ENCODE measurements around the gene TYW1B. TPM values are rescaled to one million over a fixed set of nuclear protein-coding genes. Genes with fewer than 3 reads are reported as not detected.
A peak's percentile ranks its signal among the peaks of the same experiment; 100 is the strongest.
"Not testable (repeated sequence)": the region's sequence is repeated elsewhere in the genome, so short reads cannot be mapped to it uniquely, and the experiment has no call there.

TYW1B gene
- total and polyA plus RNA-seq, 4 experiments from 2014 or later = 0.30 to 8.4 (median 5.0) TPM

GRCh38 chr7:72697066-72697465, 130.9 kb downstream of the TYW1B start:
- peaks cover 19 to 26% of the 10 kb centered on the region in 2 donors for H3K36me3 Mint-ChIP-seq
- H3K9me3 ChIP-seq (ENCODE audit: control insufficient read depth in 1 of 2, low read length in 2 of 2); H3K27me3 ChIP-seq (ENCODE audit: insufficient read depth, low read length); POLR2A ChIA-PET (ENCODE audit: partially characterized antibody); H3K9me3 Mint-ChIP-seq; H3K27ac Mint-ChIP-seq; H3K4me3 ChIP-seq (ENCODE audit: low read length in 2 of 2); H3K4me1 ChIP-seq (ENCODE audit: insufficient read depth, low read length); DNase-seq; intact Hi-C loops (cut with micrococcal nuclease); H3K4me1 Mint-ChIP-seq; CTCF ChIA-PET (ENCODE audit: partially characterized antibody); H3K36me3 ChIP-seq (ENCODE audit: insufficient read depth, low read length); H3K4me3 Mint-ChIP-seq; H3K27me3 Mint-ChIP-seq; H3K27ac ChIP-seq (ENCODE audit: low read depth, low read length): not testable (repeated sequence)

GRCh38 chr7:72696643-72697042, 131.4 kb downstream of the TYW1B start:
- H3K36me3 Mint-ChIP-seq = peaks cover 19 to 30% of the 10 kb centered on the region in 2 donors
- H3K36me3 ChIP-seq (ENCODE audit: insufficient read depth, low read length); H3K9me3 ChIP-seq (ENCODE audit: control insufficient read depth in 1 of 2, low read length in 2 of 2); H3K27ac ChIP-seq (ENCODE audit: low read depth, low read length); CTCF ChIA-PET (ENCODE audit: partially characterized antibody); intact Hi-C loops (cut with micrococcal nuclease); H3K4me3 ChIP-seq (ENCODE audit: low read length in 2 of 2); H3K9me3 Mint-ChIP-seq; H3K27me3 ChIP-seq (ENCODE audit: insufficient read depth, low read length); POLR2A ChIA-PET (ENCODE audit: partially characterized antibody); H3K4me1 Mint-ChIP-seq; H3K27ac Mint-ChIP-seq; H3K27me3 Mint-ChIP-seq; DNase-seq; H3K4me3 Mint-ChIP-seq; H3K4me1 ChIP-seq (ENCODE audit: insufficient read depth, low read length): not testable (repeated sequence)

GRCh38 chr7:72695482-72695881, 132.5 kb downstream of the TYW1B start:
- H3K4me1 Mint-ChIP-seq; DNase-seq; POLR2A ChIA-PET (ENCODE audit: partially characterized antibody); H3K27me3 Mint-ChIP-seq; H3K36me3 ChIP-seq (ENCODE audit: insufficient read depth, low read length); H3K4me3 ChIP-seq (ENCODE audit: low read length in 2 of 2); H3K27me3 ChIP-seq (ENCODE audit: insufficient read depth, low read length); H3K4me1 ChIP-seq (ENCODE audit: insufficient read depth, low read length); H3K27ac ChIP-seq (ENCODE audit: low read depth, low read length); H3K4me3 Mint-ChIP-seq; intact Hi-C loops (cut with micrococcal nuclease); H3K9me3 ChIP-seq (ENCODE audit: control insufficient read depth in 1 of 2, low read length in 2 of 2); H3K9me3 Mint-ChIP-seq; CTCF ChIA-PET (ENCODE audit: partially characterized antibody): not testable (repeated sequence)
- H3K36me3 Mint-ChIP-seq = peaks cover 18 to 34% of the 10 kb centered on the region in 2 donors
- H3K27ac Mint-ChIP-seq = peak overlapping the region in 2 of 7 donors; percentile 13 to 58

GRCh38 chr7:72691442-72691841, 136.6 kb downstream of the TYW1B start:
- H3K4me1 Mint-ChIP-seq; POLR2A ChIA-PET (ENCODE audit: partially characterized antibody); H3K4me3 Mint-ChIP-seq; intact Hi-C loops (cut with micrococcal nuclease); H3K9me3 ChIP-seq (ENCODE audit: control insufficient read depth in 1 of 2, low read length in 2 of 2); H3K4me1 ChIP-seq (ENCODE audit: insufficient read depth, low read length); H3K27ac ChIP-seq (ENCODE audit: low read depth, low read length); H3K27me3 Mint-ChIP-seq; H3K27ac Mint-ChIP-seq; DNase-seq; CTCF ChIA-PET (ENCODE audit: partially characterized antibody); H3K4me3 ChIP-seq (ENCODE audit: low read length in 2 of 2); H3K36me3 ChIP-seq (ENCODE audit: insufficient read depth, low read length); H3K27me3 ChIP-seq (ENCODE audit: insufficient read depth, low read length); H3K9me3 Mint-ChIP-seq: not testable (repeated sequence)
- H3K36me3 Mint-ChIP-seq = peaks cover 21 to 50% of the 10 kb centered on the region in 2 donors

GRCh38 chr7:72690177-72690576, 137.8 kb downstream of the TYW1B start:
- POLR2A ChIA-PET (ENCODE audit: partially characterized antibody) = not testable (repeated sequence)

GRCh38 chr7:72689344-72689743, 138.7 kb downstream of the TYW1B start:
- intact Hi-C loops (cut with micrococcal nuclease); H3K27ac Mint-ChIP-seq; H3K9me3 ChIP-seq (ENCODE audit: control insufficient read depth in 1 of 2, low read length in 2 of 2); CTCF ChIA-PET (ENCODE audit: partially characterized antibody); H3K27me3 ChIP-seq (ENCODE audit: insufficient read depth, low read length); H3K4me1 ChIP-seq (ENCODE audit: insufficient read depth, low read length); H3K4me3 Mint-ChIP-seq; H3K27me3 Mint-ChIP-seq; H3K4me3 ChIP-seq (ENCODE audit: low read length in 2 of 2); H3K27ac ChIP-seq (ENCODE audit: low read depth, low read length); H3K4me1 Mint-ChIP-seq; H3K9me3 Mint-ChIP-seq; DNase-seq; POLR2A ChIA-PET (ENCODE audit: partially characterized antibody); H3K36me3 ChIP-seq (ENCODE audit: insufficient read depth, low read length): not testable (repeated sequence)
- peaks cover 18 to 48% of the 10 kb centered on the region in 2 donors for H3K36me3 Mint-ChIP-seq

More at GRCh38 chr7:72690177-72690576, 137.8 kb downstream of the TYW1B start:
- H3K27me3 Mint-ChIP-seq; intact Hi-C loops (cut with micrococcal nuclease); H3K4me1 ChIP-seq (ENCODE audit: insufficient read depth, low read length); H3K4me3 ChIP-seq (ENCODE audit: low read length in 2 of 2); H3K9me3 Mint-ChIP-seq; H3K4me1 Mint-ChIP-seq; DNase-seq; H3K27me3 ChIP-seq (ENCODE audit: insufficient read depth, low read length); H3K27ac ChIP-seq (ENCODE audit: low read depth, low read length); H3K27ac Mint-ChIP-seq; H3K9me3 ChIP-seq (ENCODE audit: control insufficient read depth in 1 of 2, low read length in 2 of 2); H3K4me3 Mint-ChIP-seq; CTCF ChIA-PET (ENCODE audit: partially characterized antibody); H3K36me3 ChIP-seq (ENCODE audit: insufficient read depth, low read length): not testable (repeated sequence)
- peaks cover 22 to 51% of the 10 kb centered on the region in 2 donors for H3K36me3 Mint-ChIP-seq

GRCh38 chr7:72681211-72681610, 146.8 kb downstream of the TYW1B start:
- H3K27ac ChIP-seq (ENCODE audit: low read depth, low read length); H3K27ac Mint-ChIP-seq; DNase-seq; H3K27me3 ChIP-seq (ENCODE audit: insufficient read depth, low read length); H3K4me3 Mint-ChIP-seq; H3K27me3 Mint-ChIP-seq; H3K9me3 Mint-ChIP-seq; H3K36me3 ChIP-seq (ENCODE audit: insufficient read depth, low read length); H3K9me3 ChIP-seq (ENCODE audit: control insufficient read depth in 1 of 2, low read length in 2 of 2); H3K4me1 ChIP-seq (ENCODE audit: insufficient read depth, low read length); CTCF ChIA-PET (ENCODE audit: partially characterized antibody); POLR2A ChIA-PET (ENCODE audit: partially characterized antibody); intact Hi-C loops (cut with micrococcal nuclease); H3K4me3 ChIP-seq (ENCODE audit: low read length in 2 of 2): not testable (repeated sequence)
- Mint-ChIP-seq H3K36me3 (peaks cover 14 to 46% of the 10 kb centered on the region in 2 donors), H3K4me1 (peaks cover 0 to 12% (median 7%) of the 10 kb centered on the region in 4 donors)

- H3K9me3 Mint-ChIP-seq; CTCF ChIA-PET (ENCODE audit: partially characterized antibody); H3K4me1 Mint-ChIP-seq; DNase-seq; H3K27ac ChIP-seq (ENCODE audit: low read depth, low read length); H3K4me3 Mint-ChIP-seq; intact Hi-C loops (cut with micrococcal nuclease); H3K36me3 ChIP-seq (ENCODE audit: insufficient read depth, low read length); H3K9me3 ChIP-seq (ENCODE audit: control insufficient read depth in 1 of 2, low read length in 2 of 2); H3K27me3 Mint-ChIP-seq; H3K27me3 ChIP-seq (ENCODE audit: insufficient read depth, low read length); H3K4me1 ChIP-seq (ENCODE audit: insufficient read depth, low read length); H3K4me3 ChIP-seq (ENCODE audit: low read length in 2 of 2); POLR2A ChIA-PET (ENCODE audit: partially characterized antibody): not testable (repeated sequence)
- peaks cover 18 to 39% of the 10 kb centered on the region in 2 donors for H3K36me3 Mint-ChIP-seq
- H3K27ac Mint-ChIP-seq = peak overlapping the region in 1 of 7 donors; percentile 36
Observed at GRCh38 chr7:72676880-72677279, 151.1 kb downstream of the TYW1B start.
